HG03045 (cell line): ENCODE data around the gene PDE7B.

Experiments
- ATAC-seq: cut with Tn5 transposase; IDR thresholded peaks from one replicate; pipeline ENCODE4 v1.9.1; 2021; ENCODE audit warnings: mild to moderate bottlenecking, moderate library complexity; ENCODE audit not compliant: unreplicated experiment

Gene PDE7B

GRCh38 chr6:135922174-135922573 is 70.7 kb downstream of the PDE7B start:
- no peak for ATAC-seq

GRCh38 chr6:135922746-135923145 is 71.2 kb downstream of the PDE7B start:
- no peak for ATAC-seq

GRCh38 chr6:135932651-135933050 is 81.2 kb downstream of the PDE7B start:
- ATAC-seq = no peak

GRCh38 chr6:135935941-135936601 is 84.6 kb downstream of the PDE7B start:
- no peak for ATAC-seq

GRCh38 chr6:135936606-135937005 is 85.1 kb downstream of the PDE7B start:
- ATAC-seq = no peak

- no peak for ATAC-seq
Observed at GRCh38 chr6:135937106-135937505, 85.6 kb downstream of the PDE7B start.

GRCh38 chr6:135938576-135939207 is 87.2 kb downstream of the PDE7B start:
- no peak for ATAC-seq

GRCh38 chr6:135939208-135939591 is 87.7 kb downstream of the PDE7B start:
- no peak for ATAC-seq

- no peak for ATAC-seq
Observed at GRCh38 chr6:135940616-135941167, 89.2 kb downstream of the PDE7B start.

- ATAC-seq = no peak
Observed at GRCh38 chr6:135941275-135942025, 89.9 kb downstream of the PDE7B start.

GRCh38 chr6:135944120-135944519 is 92.6 kb downstream of the PDE7B start:
- no peak for ATAC-seq

- no peak for ATAC-seq
Observed at GRCh38 chr6:135946674-135947073, 95.2 kb downstream of the PDE7B start.

GRCh38 chr6:135950669-135951068 is 99.2 kb downstream of the PDE7B start:
- no peak for ATAC-seq

- no peak for ATAC-seq
Observed at GRCh38 chr6:135951169-135951568, 99.7 kb downstream of the PDE7B start.

GRCh38 chr6:135953818-135954217 is 102.3 kb downstream of the PDE7B start:
- ATAC-seq = no peak

GRCh38 chr6:135955099-135955498 is 103.6 kb downstream of the PDE7B start:
- no peak for ATAC-seq

- no peak for ATAC-seq
Observed at GRCh38 chr6:135962731-135963130, 111.2 kb downstream of the PDE7B start.

- ATAC-seq = no peak
Observed at GRCh38 chr6:135970750-135971149, 119.2 kb downstream of the PDE7B start.

GRCh38 chr6:135971351-135971750 is 119.8 kb downstream of the PDE7B start:
- no peak for ATAC-seq

GRCh38 chr6:135972150-135972549 is 120.6 kb downstream of the PDE7B start:
- ATAC-seq = no peak

- no peak for ATAC-seq
Observed at GRCh38 chr6:135972586-135972985, 121.1 kb downstream of the PDE7B start.

GRCh38 chr6:135974426-135974825 is 122.9 kb downstream of the PDE7B start:
- ATAC-seq = no peak
